Loucy (cell line): ENCODE measurements around the gene CDHR2.

Experiments used
- CTCF ChIP-seq: fragments of 200-600 bp; sonication (generic); conservative IDR thresholded peaks from 2 replicates; pipeline ENCODE4 v1.5.1; 2014; ENCODE audit warnings: mild to moderate bottlenecking, antibody characterized with exemption, low read length
- EZH2phosphoT487 ChIP-seq: fragments of 200-600 bp; IDR thresholded peaks from 2 replicates; pipeline ENCODE4 v1.6.1; 2018; ENCODE audit warnings: antibody characterized with exemption, mild to moderate bottlenecking, moderate library complexity, borderline replicate concordance

GRCh38 chr5:176542135-176542595 is 7.0 kb upstream of the CDHR2 start:
- TF ChIP-seq CTCF, result no peak
- TF ChIP-seq EZH2phosphoT487, result no peak
